NCI-H526 treated with DMSO at 0.1 percent for 48 hours (cell line): ENCODE results near the gene IL1RAPL1.

ENCODE experiments used
- DNase-seq: peaks from one replicate; lab custom pipeline; 2025; lab: John Stamatoyannopoulos, UW

The IL1RAPL1 gene

GRCh38 chrX:29792335-29792734 lies 1205.1 kb downstream of the IL1RAPL1 start:
- DNase-seq, result no peak

DNA sequence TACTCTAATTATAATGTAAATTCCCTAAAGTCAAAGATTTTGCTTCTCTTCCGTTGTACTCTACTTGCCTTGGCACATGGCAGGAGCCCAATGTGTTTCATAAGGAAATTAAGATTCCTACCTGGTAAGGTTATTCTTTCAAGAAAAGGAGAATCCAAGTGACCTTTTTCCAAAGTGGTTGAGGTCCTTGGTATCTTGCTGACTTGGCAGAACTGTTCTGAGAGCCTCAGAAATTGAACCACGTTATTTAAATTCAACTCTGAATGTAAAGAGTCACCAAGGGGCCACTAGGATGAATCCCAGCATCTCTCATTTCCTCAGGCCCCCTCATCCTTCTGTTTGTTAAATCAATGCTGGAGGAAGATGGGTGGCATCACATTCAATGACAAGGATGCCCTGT lies 1209.9 kb downstream of the IL1RAPL1 start:
- no peak for DNase-seq

GRCh38 chrX:29798469-29798868 lies 1211.2 kb downstream of the IL1RAPL1 start:
- no peak for DNase-seq

DNA sequence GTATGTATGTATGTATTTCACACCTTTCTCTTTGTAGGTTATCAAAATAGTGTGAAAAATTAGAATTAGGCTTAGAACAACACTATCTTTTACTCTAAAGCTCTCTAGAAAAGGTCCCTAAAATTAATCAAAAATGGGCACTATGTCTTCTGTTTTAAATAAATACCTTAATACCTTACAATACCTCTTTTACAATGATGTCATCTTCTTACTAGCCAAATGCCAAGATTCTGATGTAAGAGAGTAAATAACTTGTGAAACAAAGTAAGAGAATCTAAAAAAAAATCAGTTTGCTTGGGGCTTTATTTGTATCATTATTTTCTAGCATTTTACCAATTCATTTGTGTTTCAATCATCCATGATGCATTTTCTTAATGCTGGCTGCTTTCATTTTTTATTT lies 1225.9 kb downstream of the IL1RAPL1 start:
- no peak for DNase-seq

GRCh38 chrX:29824176-29824906 lies 1237.1 kb downstream of the IL1RAPL1 start:
- no peak for DNase-seq

DNA sequence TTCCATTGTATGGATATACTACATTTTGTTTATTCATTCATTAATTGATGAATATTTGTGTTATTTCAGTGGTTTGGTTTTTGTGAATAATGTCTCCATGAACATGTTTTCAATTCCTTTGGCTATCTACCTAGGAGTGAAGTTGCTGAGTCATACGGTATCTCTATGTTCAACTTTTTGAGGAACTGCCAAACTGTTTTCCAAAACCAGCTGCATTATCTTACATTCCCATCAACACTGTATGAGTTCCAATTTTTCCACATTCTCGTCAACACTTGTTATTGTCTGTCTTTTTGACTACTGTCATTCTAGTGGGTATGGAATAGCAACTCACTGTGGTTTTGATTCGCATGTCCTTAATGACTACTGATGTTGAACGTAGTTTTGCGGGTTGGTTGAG lies 1239.5 kb downstream of the IL1RAPL1 start:
- DNase-seq, result no peak

DNA sequence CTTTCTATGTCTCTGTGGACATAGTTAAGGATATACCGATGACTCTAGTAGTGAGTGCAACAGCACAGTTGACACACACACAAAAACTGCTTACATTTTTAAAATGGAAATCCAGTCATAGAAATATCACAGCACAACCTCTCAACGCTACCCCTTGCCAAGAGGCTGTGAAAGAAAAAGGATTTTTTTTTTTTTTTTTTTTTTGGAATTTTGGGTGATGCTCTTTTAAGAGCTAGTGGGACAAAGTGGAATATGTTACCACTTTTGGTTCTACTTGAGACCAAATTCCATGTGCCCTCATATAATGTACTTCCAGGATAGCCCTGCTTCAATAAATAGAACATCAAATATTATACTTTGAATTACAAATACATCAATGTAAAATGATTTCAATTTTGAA lies 1247.1 kb downstream of the IL1RAPL1 start:
- no peak for DNase-seq

DNA sequence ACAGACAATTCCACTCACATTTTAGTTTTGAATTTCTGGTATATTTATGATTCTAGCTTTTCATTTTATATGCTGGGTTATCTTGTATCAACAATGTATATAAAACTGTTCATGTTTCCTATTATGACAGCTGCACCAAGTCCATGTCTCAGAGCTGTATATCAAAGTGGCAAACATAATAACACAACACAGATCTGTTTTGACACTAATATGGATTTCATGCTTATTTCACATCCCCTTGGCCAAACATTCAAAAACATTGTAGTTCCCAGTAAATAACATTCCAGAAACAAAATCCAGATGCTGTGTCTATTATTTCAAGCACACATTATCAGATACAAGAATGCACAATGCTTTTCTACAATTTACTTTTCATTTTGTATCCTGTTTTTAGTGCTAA lies 1247.5 kb downstream of the IL1RAPL1 start:
- no peak for DNase-seq

DNA sequence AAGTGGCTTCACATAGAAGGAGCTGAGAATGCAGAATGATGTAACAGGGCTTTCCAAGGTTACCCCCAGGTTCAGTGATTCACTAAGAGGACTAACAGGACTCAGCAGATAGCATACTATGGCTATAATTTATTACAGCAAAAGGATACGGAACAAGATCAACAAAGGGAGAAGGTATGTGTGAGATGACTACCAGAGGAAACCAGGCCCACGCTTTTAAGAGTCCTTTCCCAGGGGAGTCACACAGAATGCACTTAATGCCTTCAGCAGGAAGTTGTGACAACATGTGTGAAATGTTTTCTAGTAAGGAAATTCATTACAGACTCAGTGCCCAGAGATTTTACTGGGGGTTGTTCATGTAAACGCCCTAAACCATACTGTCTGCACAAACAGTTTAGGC lies 1254.5 kb downstream of the IL1RAPL1 start:
- no peak for DNase-seq

GRCh38 chrX:29842552-29842951 lies 1255.3 kb downstream of the IL1RAPL1 start:
- DNase-seq, result no peak

- no peak for DNase-seq
These were observed 1264.8 kb downstream of the IL1RAPL1 start for GRCh38 chrX:29851857-29852605.

GRCh38 chrX:29852767-29853166 lies 1265.5 kb downstream of the IL1RAPL1 start:
- DNase-seq, result no peak

DNA sequence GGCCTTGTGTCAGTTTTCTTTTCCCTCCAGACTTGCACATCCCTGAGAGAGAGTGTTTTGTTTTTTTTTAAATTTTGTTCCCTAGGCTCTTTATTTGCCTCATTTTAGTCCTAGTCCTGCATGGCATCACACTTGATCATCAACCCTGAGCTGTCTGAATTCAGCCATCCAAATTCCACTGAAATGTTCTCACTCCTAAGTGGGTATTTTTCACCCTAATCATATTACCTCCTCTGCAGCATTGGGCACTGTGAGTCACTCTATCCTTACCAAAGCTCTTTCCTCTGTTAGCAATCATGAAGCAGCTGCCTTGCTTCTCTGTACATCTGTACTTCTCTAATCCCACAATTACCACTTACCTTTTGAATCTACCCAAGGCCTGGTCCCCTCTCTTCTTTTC lies 1271.5 kb downstream of the IL1RAPL1 start:
- DNase-seq, result no peak

DNA sequence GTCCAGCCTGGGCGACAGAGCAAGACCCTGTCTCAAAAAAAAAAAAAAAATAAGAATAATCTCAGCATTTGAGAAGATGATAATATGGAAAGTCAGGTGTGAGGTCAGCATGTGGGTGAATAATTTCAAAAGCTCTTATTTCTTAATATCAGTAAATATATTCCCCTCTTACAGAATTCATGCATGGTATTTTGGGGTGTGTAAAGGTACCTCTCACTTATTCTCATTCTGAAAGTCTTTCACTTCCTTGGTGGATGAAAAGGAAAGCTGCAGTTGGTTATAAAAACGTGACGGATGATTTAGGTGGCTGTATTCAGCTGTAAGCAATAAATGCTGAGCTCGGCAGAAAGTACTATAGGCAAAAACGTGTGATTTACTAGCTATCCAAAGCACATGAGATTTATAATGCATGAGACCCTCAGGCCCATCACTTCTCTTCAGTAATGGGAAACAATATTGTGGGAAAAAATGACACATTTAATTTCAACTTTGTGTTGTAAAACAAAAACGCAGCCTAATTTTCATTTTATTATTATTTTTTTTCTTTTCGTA lies 1275.0 kb downstream of the IL1RAPL1 start:
- DNase-seq, result no peak

- DNase-seq, result no peak
These were observed 1280.7 kb downstream of the IL1RAPL1 start for GRCh38 chrX:29867971-29868370.

DNA sequence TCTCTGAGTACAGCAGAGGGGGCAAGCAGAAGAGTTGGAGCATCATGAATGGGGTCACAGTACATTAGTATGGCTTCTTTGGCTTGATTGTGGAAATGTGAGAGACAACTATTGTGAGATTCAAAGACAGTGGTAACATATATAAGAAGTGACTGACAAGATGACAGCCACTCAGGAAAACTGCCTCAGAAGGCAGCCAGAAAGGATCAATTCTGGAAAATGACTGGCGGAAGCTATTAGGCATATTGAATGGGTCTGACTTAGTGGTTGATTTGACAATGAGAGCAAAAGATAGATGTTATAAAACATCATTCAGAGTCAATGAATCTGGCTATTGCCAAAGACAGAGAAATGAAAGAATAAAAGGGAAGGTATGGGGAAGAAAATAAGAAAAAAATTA lies 1282.6 kb downstream of the IL1RAPL1 start:
- DNase-seq, result no peak

DNA sequence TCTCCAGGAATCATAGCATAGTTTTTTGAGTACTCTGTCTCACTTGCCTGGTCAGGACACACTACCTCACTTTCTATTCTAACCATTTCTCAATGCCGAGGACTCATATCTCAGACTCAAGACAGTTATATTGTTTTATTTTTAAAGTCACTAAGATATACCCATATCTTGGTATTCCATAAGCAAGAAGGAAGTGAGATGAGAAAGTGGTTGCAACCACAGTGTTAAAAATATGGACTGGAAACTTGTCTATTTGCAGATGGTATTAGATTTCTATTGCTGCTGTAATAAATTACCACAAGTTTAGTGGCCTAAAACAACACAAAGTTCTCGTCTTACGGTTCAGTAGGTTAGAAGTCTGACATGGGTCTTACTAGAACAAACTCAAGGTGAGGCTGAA lies 1283.4 kb downstream of the IL1RAPL1 start:
- no peak for DNase-seq

DNA sequence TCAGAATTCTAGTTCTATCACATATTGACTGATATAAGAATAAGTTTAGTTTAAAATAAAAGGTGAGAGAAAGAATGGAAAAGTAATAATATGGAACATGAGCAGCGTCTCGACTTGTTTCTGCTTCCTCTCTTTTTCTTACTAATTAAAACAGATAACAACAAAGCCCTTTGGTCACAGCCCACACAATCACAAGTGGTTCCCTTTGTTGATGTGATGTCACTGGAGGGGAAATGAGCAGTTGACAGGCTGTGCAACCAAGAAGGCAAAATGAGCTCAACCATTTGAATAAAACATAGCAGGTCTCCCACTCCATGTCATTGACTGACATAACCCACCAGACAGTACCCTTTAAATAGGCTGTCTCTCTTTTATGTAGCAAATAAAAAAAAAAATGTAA lies 1285.6 kb downstream of the IL1RAPL1 start:
- DNase-seq, result no peak

GRCh38 chrX:29876733-29877132 lies 1289.5 kb downstream of the IL1RAPL1 start:
- no peak for DNase-seq

DNA sequence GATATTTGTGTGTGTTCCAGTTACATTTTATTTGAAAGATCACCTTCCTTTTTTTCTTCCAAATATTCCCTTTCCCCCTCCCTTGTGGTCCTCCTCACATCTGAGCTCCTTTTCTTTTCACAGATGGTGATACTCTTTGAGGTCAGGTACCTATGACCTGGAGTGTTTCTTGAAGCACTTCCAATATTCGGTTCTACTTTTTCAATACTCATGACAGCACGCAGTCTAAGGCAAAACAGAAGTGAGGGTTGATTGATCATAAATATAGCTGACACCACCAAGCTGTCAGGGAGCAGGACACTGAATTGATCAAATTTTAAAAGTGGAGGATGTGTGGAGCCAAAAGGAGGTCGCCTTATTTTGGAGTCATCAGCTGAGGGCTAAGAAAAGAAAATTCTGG lies 1293.7 kb downstream of the IL1RAPL1 start:
- DNase-seq, result no peak

DNA sequence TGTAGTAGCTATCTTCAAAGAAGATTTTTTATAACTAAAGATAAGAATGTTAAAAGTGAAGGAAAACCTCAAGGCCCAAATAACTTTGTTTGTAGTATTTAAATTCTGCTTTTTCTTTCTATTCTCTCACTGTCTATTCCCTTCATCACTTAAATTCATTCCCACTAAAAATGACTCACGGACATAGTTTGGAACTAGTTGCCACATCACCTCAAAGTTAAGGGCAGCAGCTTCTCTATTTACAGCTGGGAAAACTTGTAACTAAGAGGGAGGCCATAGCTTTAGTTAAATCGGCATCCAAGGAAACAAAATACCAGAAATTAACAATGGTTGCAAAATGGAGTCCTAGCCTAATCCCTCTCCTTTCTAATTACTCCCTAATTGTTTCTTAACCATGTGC lies 1302.8 kb downstream of the IL1RAPL1 start:
- no peak for DNase-seq

GRCh38 chrX:29890646-29891200 lies 1303.5 kb downstream of the IL1RAPL1 start:
- DNase-seq, result no peak

DNA sequence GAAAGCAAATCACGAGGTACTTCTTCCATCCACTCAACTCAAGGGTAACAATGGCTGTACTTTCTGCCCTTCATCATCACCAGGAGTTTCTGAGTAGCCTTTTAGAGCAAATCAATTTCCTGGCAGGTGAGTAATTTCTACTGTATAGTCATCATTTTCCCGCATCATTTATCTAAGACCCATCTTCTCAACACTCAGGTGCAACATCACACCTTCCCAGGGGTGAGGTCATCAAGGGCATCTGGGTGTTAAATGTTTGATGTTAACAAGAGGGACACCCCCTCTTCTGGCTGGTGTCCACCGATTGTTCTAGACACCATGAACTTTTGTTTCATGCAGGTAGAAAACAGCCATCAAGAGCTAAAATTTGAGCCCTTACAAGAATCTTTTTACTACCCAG lies 1314.8 kb downstream of the IL1RAPL1 start:
- DNase-seq, result no peak
